ENCODE data around the gene IMPDH1. TPM values are rescaled to one million over a fixed set of nuclear protein-coding genes. Genes with fewer than 3 reads are reported as not detected.

Gene IMPDH1
- total and polyA plus RNA-seq, 2 donors (not counting 1 experiment from before 2014, with no cell fraction given): 54.9 to 90.6 TPM

DNA sequence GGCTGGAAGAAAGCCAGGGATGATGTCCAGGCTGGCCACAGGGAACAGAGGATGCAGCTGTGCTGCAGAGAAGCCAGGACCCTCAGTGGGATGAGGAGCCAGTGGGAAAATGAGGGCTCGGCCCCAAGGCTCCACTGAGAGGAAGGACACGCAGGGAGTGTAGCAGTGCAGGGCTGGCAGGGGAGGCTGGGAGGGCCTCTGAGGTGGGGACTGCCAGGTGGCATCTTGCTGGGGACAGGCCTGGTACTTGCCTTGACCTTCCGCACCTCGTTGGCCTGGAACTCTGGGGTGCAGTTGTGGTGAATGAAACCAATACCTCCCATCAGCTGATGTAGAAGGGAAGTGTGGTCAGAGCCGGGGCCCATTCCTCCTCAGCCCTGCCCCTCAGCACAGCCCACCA is 9.2 kb downstream of the IMPDH1 start:
- Mint-ChIP-seq H3K4me3 (no peak overlapping the region), H3K27ac (no peak overlapping the region), H3K4me1 (peaks cover 14% of the 10 kb centered on the region), H3K9me3 (ENCODE audit: insufficient read depth) (no peaks in the 10 kb centered on the region), H3K27me3 (no peaks in the 10 kb centered on the region)
- Histone ChIP-seq H2AFZ (ENCODE audit: insufficient read depth, low read depth, low read length, poor library complexity, severe bottlenecking) (no peak overlapping the region), H3K79me2 (ENCODE audit: control insufficient read depth, insufficient read depth, low read length) (no peaks in the 10 kb centered on the region), H3K36me3 (replicated peaks in 1 of 2; ENCODE audit: control extremely low read depth in 1 of 2, control insufficient read depth in 1 of 2, extremely low read depth in 1 of 2, insufficient read depth in 2 of 2, low read length in 1 of 2) (peaks cover 2 to 54% of the 10 kb centered on the region in 2 experiments), H3K4me1 (ENCODE audit: control insufficient read depth in 2 of 2, insufficient read depth in 2 of 2, low read length in 2 of 2) (peaks cover 8 to 14% of the 10 kb centered on the region in 2 donors), H3K27ac (ENCODE audit: low read length in 2 of 2) (no peak overlapping the region), H3K4me3 (ENCODE audit: control extremely low read depth in 1 of 5, extremely low read depth in 1 of 5, insufficient read depth in 1 of 5, low read depth in 2 of 5, low read length in 4 of 5) (no peak overlapping the region), H3K4me2 (replicated peaks; ENCODE audit: low read depth, low read length, poor library complexity, severe bottlenecking) (no peak overlapping the region), H4K20me1 (ENCODE audit: control insufficient read depth, insufficient read depth, low read length, poor library complexity, severe bottlenecking) (peaks cover 14% of the 10 kb centered on the region), H3K9me3 (ENCODE audit: control extremely low read depth in 1 of 3, control insufficient read depth in 2 of 3, insufficient read depth in 1 of 3, low read length in 2 of 3) (no peaks in the 10 kb centered on the region), H3K27me3 (replicated peaks in 1 of 4; ENCODE audit: control extremely low read depth in 1 of 4, control insufficient read depth in 3 of 4, insufficient read depth in 4 of 4, low read length in 3 of 4) (no peaks in the 10 kb centered on the region), H3K9ac (ENCODE audit: low read length) (no peak overlapping the region)
- intact Hi-C loops (cut with micrococcal nuclease): no loop called here
- ChIA-PET CTCF (interaction anchor here (1.0 to 23.4 kb wide), 5 partner anchors 12 to 60 kb away, joined by 4 to 331 read pairs (median 9); no protein-coding TSS in a partner anchor), POLR2A (no interaction called here)
- ATAC-seq (ENCODE audit: low read depth) (no peak), DNase-seq (no peak)
- TF ChIP-seq, protein P1, sequence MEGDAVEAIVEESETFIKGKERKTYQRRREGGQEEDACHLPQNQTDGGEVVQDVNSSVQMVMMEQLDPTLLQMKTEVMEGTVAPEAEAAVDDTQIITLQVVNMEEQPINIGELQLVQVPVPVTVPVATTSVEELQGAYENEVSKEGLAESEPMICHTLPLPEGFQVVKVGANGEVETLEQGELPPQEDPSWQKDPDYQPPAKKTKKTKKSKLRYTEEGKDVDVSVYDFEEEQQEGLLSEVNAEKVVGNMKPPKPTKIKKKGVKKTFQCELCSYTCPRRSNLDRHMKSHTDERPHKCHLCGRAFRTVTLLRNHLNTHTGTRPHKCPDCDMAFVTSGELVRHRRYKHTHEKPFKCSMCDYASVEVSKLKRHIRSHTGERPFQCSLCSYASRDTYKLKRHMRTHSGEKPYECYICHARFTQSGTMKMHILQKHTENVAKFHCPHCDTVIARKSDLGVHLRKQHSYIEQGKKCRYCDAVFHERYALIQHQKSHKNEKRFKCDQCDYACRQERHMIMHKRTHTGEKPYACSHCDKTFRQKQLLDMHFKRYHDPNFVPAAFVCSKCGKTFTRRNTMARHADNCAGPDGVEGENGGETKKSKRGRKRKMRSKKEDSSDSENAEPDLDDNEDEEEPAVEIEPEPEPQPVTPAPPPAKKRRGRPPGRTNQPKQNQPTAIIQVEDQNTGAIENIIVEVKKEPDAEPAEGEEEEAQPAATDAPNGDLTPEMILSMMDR (IDR thresholded peaks at IDR 0.05): no peak
- 90% methylated on average over 4 of the region's 5 CpGs for WGBS (ENCODE audit: insufficient coverage)

- TF ChIP-seq, protein P1 (IDR thresholded peaks at IDR 0.05): no peak
These were observed 9.8 kb downstream of the IMPDH1 start for GRCh38 chr7:128399991-128400390.

More at GRCh38 chr7:128399991-128400390, 9.8 kb downstream of the IMPDH1 start:
- CTCF ChIA-PET: interaction anchor here (0.6 to 23.4 kb wide), 11 partner anchors 9 to 868 kb away, joined by 3 to 331 read pairs (median 9); no protein-coding TSS in a partner anchor
- no peak for DNase-seq
- Mint-ChIP-seq H3K9me3 (ENCODE audit: insufficient read depth) (no peaks in the 10 kb centered on the region), H3K27ac (no peak overlapping the region), H3K4me3 (no peak overlapping the region), H3K27me3 (no peaks in the 10 kb centered on the region), H3K4me1 (peaks cover 12% of the 10 kb centered on the region)
- Histone ChIP-seq H3K27ac (ENCODE audit: low read length in 2 of 2) (no peak overlapping the region), H4K20me1 (ENCODE audit: control insufficient read depth, insufficient read depth, low read length, poor library complexity, severe bottlenecking) (peaks cover 10% of the 10 kb centered on the region), H3K27me3 (replicated peaks in 1 of 4; ENCODE audit: control extremely low read depth in 1 of 4, control insufficient read depth in 3 of 4, insufficient read depth in 4 of 4, low read length in 3 of 4) (no peaks in the 10 kb centered on the region), H3K4me2 (replicated peaks; ENCODE audit: low read depth, low read length, poor library complexity, severe bottlenecking) (no peak overlapping the region), H3K36me3 (replicated peaks in 1 of 2; ENCODE audit: control extremely low read depth in 1 of 2, control insufficient read depth in 1 of 2, extremely low read depth in 1 of 2, insufficient read depth in 2 of 2, low read length in 1 of 2) (peaks cover 2 to 54% of the 10 kb centered on the region in 2 experiments), H3K4me3 (ENCODE audit: control extremely low read depth in 1 of 5, extremely low read depth in 1 of 5, insufficient read depth in 1 of 5, low read depth in 2 of 5, low read length in 4 of 5) (no peak overlapping the region), H3K9me3 (ENCODE audit: control extremely low read depth in 1 of 3, control insufficient read depth in 2 of 3, insufficient read depth in 1 of 3, low read length in 2 of 3) (no peaks in the 10 kb centered on the region), H2AFZ (ENCODE audit: insufficient read depth, low read depth, low read length, poor library complexity, severe bottlenecking) (no peak overlapping the region), H3K9ac (ENCODE audit: low read length) (no peak overlapping the region), H3K79me2 (ENCODE audit: control insufficient read depth, insufficient read depth, low read length) (no peaks in the 10 kb centered on the region), H3K4me1 (ENCODE audit: control insufficient read depth in 2 of 2, insufficient read depth in 2 of 2, low read length in 2 of 2) (peaks cover 5 to 9% of the 10 kb centered on the region in 2 donors)
- POLR2A ChIA-PET: interaction anchor here (0.6 kb wide), 1 partner anchor 14 kb away, joined by 3 read pairs; no protein-coding TSS in a partner anchor
- no peak for ATAC-seq (ENCODE audit: low read depth)
- intact Hi-C loops (cut with micrococcal nuclease): no loop called here
- 95% methylated on average over 6 of the region's 7 CpGs for WGBS (ENCODE audit: insufficient coverage)

All from B cell (primary cell).